Measurements from ENCODE around the gene CFI. TPM values are rescaled to one million over a fixed set of nuclear protein-coding genes. Genes with fewer than 3 reads are reported as not detected.

Gene CFI
- polyA plus RNA-seq, 10 donors = 5.0 to 9.2 (median 7.2) TPM

Other genes starting within 250 kb of the CFI start
- 10 to 100 TPM in 9 of 10 donors, 1 to 10 TPM in 1; 9.2 to 14.2 (median 11.7) TPM for gene MCUB, start 241.8 kb downstream of the CFI start, polyA plus RNA-seq (ENCODE audit: insufficient read length in 10 of 10)
- 10 to 100 TPM; 11.4 to 20.3 (median 17.1) TPM for gene CASP6, start 98.6 kb downstream of the CFI start, polyA plus RNA-seq (ENCODE audit: insufficient read length in 10 of 10)
- gene PLA2G12A, start 71.9 kb downstream of the CFI start, polyA plus RNA-seq (ENCODE audit: insufficient read length in 10 of 10) = 10 to 100 TPM; 11.8 to 28.4 (median 15.7) TPM
- gene GAR1, start 13.8 kb upstream of the CFI start, polyA plus RNA-seq (ENCODE audit: insufficient read length in 10 of 10) = 10 to 100 TPM; 24.9 to 40.8 (median 27.9) TPM
- gene RRH, start 26.0 kb upstream of the CFI start, polyA plus RNA-seq (ENCODE audit: insufficient read length in 10 of 10) = under 1 TPM; 0.15 to 0.64 (median 0.32) TPM
- under 1 TPM; 0.10 to 0.69 (median 0.25) TPM for gene LRIT3, start 46.1 kb upstream of the CFI start, polyA plus RNA-seq (ENCODE audit: insufficient read length in 10 of 10)
- 10 to 100 TPM in 4 of 10 donors, 1 to 10 TPM in 6; 3.3 to 16.7 (median 8.5) TPM for gene EGF, start 110.9 kb upstream of the CFI start, polyA plus RNA-seq (ENCODE audit: insufficient read length in 10 of 10)

All from muscle of back (tissue), 10 donors.